Spinal cord (tissue), 10 donors: ENCODE results near the gene ZNF207. TPM values are rescaled to one million over a fixed set of nuclear protein-coding genes. Genes with fewer than 3 reads are reported as not detected.
"Not testable (repeated sequence)": the region's sequence is repeated elsewhere in the genome, so short reads cannot be mapped to it uniquely, and the experiment has no call there.

Experiments used
- DNase-seq, 6 donors: peaks; one replicate each; pipeline versions ENCODE4 v3.0.0 to v3.0.0-alpha.2; 2013 to 2015; ENCODE audit warnings: low spot score in 6 of 6, low read depth in 4 of 6
- H3K27ac ChIP-seq: one replicate; pipeline ENCODE4 v1.5.1; 2013; ENCODE audit warnings: low read depth, low read length, control low read depth
- H3K27me3 ChIP-seq: one replicate; pipeline ENCODE4 v1.6.1; 2013; ENCODE audit warnings: low read length; ENCODE audit not compliant: control insufficient read depth, insufficient read depth
- H3K36me3 ChIP-seq: one replicate; pipeline ENCODE4 v1.6.1; 2013; ENCODE audit warnings: low read length; ENCODE audit not compliant: control insufficient read depth, insufficient read depth
- H3K4me1 ChIP-seq: one replicate; pipeline ENCODE4 v1.6.1; 2013; ENCODE audit warnings: low read length; ENCODE audit not compliant: control insufficient read depth, insufficient read depth
- H3K4me3 ChIP-seq: one replicate; pipeline ENCODE4 v1.5.1; 2013; ENCODE audit warnings: low read depth, low read length, control low read depth
- H3K9me3 ChIP-seq: one replicate; pipeline ENCODE4 v1.6.1; 2013; ENCODE audit warnings: low read length; ENCODE audit not compliant: control insufficient read depth, insufficient read depth
- WGBS: methylation state at CpG from one replicate; pipeline ENCODE4 v1.1.5; 2013; ENCODE audit warnings: missing lambda C conversion rate; ENCODE audit not compliant: insufficient coverage; 5-methylcytosine and 5-hydroxymethylcytosine counted together
- polyA plus RNA-seq, 2 donors: library from polyadenylated mRNA; unstranded; fragments of 120-200 nt; gene quantifications; one replicate each; pipeline ENCODE4 v1.2.1, GENCODE V29; 2013; ENCODE audit not compliant: insufficient read length in 2 of 2
- total RNA-seq, 2 donors: library from RNA; depleted of rRNA in 1 of 2; stranded (reverse); fragments of 120-200 nt in 1 of 2; fragments of >200 nt in 1 of 2; gene quantifications; one replicate each; pipeline versions ENCODE4 v1.2.3 to v1.2.4, GENCODE V29; 2013 to 2014
- donor health status: healthy.

ZNF207 gene
- total and polyA plus RNA-seq, 4 donors = 124 to 156 (median 134) TPM

DNA sequence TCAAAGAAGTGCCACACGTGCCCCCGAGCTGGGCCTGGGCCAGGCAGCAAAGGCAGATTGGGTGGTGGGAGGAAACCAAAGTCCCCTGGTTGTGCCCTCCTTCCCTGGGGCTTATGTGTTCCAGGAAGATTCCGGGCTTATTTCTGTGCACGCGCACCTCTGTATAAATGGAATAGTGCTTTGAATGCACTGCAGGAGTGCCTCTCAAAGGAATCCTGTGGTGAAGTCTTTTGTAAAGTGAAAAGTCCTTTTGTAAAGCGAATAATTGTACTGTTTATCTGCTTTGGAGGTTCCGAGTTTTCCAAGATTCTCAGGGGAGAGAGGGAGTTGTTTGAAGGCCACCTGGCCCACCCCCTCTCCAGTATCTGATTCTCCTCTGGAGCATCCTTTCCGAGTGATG, 34.8 kb upstream of the ZNF207 start:
- H3K9me3 ChIP-seq = no peaks in the 10 kb centered on the region
- WGBS = 33% methylated on average over 5 of the region's 8 CpGs
- H3K4me1 ChIP-seq = peaks cover 23% of the 10 kb centered on the region
- peak in 1 of 6 donors; percentile 18 for DNase-seq
- no peaks in the 10 kb centered on the region for H3K27me3 ChIP-seq
- no peak overlapping the region for H3K27ac ChIP-seq
- no peak overlapping the region for H3K4me3 ChIP-seq
- H3K36me3 ChIP-seq = peaks cover 16% of the 10 kb centered on the region

DNA sequence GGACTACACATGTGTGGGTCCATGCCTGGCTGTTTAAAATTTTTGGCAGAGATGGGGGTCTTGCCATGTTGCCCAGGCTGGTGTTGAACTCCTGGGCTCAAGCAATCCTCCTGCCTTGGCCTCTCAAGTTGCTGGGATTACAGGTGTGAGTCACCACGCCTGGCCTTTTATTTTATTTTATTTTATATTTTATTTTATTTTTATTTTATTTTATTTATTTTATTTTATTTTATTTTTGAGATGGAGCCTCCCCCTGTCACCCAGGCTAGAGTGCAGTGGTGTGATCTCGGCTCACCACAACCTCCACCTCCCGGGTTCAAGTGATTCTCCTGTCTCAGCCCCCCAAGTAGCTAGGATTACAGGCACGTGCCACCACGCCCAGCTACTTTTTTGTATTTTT, 33.3 kb upstream of the ZNF207 start:
- H3K27me3 ChIP-seq, H3K9me3 ChIP-seq, DNase-seq, H3K27ac ChIP-seq, H3K4me3 ChIP-seq: not testable (repeated sequence)
- WGBS = 100% methylated on average over 1 of the region's 5 CpGs
- peaks cover 26% of the 10 kb centered on the region for H3K36me3 ChIP-seq
- peaks cover 17% of the 10 kb centered on the region for H3K4me1 ChIP-seq

DNA sequence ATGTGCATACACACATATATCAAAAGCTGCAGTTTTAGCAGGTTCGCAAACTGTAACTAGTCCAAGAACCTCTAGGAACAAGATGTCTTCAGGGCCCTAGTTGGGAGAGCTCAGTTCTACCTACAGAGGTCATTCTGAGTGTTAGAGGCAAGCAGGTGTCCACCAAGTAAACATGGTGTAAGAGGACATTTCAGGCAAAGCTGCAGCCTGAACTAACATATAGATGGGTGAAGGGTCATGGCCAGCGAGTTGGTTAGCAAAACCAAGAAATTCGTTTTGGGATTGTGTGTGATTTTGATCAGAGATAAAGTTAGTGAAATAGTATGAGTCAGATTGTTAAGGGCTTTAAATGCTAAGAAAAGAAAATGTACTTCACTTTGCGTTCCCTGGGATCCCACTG, 32.6 kb upstream of the ZNF207 start:
- WGBS = 69% methylated on average over 4 of the region's 4 CpGs

DNA sequence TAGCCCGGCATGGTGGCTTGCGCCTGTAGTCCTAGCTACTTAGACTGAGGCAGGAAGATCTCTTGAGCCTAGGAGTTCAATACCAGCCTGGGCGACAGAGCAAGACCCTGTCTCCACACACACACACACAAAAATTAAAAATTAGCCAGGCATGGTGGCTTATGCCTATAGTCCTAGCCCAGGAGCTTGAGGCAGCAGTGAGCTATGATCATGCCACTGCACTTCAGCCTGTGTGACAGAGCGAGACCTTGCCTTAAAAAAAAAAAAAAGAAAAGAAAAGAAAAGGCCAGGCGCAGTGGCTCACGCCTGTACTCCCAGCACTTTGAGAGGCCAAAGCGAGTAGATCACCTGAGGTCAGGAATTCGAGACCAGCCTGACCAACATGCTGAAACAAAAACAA, 31.9 kb upstream of the ZNF207 start:
- DNase-seq = no peak
- H3K27me3 ChIP-seq = no peaks in the 10 kb centered on the region
- peaks cover 35% of the 10 kb centered on the region for H3K36me3 ChIP-seq
- WGBS = 94% methylated on average over 3 of the region's 8 CpGs
- no peaks in the 10 kb centered on the region for H3K9me3 ChIP-seq
- H3K4me1 ChIP-seq = peaks cover 16% of the 10 kb centered on the region
- no peak overlapping the region for H3K27ac ChIP-seq
- H3K4me3 ChIP-seq = no peak overlapping the region

More for the DNA sequence above, 32.6 kb upstream of the ZNF207 start:
- no peaks in the 10 kb centered on the region for H3K9me3 ChIP-seq
- no peak overlapping the region for H3K4me3 ChIP-seq
- H3K27me3 ChIP-seq = no peaks in the 10 kb centered on the region
- no peak overlapping the region for H3K27ac ChIP-seq
- H3K36me3 ChIP-seq = peaks cover 31% of the 10 kb centered on the region
- no peak for DNase-seq
- H3K4me1 ChIP-seq = peaks cover 13% of the 10 kb centered on the region

DNA sequence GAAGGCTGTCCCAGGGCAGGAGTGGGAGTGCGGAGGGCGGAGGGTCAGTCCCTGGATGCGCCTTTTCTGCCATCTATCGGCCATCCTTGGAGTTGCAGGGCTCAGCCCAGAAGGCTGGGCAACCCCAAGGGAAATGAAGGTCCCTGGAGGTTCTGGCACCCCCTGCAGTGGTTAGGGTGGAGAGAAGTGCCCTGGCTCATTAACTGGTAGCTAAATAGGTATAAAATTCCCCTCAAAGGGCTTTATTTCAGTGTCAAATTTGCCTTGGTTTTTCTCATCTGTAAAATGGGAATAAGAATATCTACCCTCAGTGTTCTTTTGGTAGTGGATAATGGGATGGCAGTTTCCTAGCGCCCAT, 30.4 kb upstream of the ZNF207 start:
- H3K27ac ChIP-seq = no peak overlapping the region
- peaks cover 33% of the 10 kb centered on the region for H3K36me3 ChIP-seq
- H3K4me3 ChIP-seq = no peak overlapping the region
- H3K27me3 ChIP-seq = no peaks in the 10 kb centered on the region
- WGBS = 38% methylated on average over 4 of the region's 5 CpGs
- no peaks in the 10 kb centered on the region for H3K9me3 ChIP-seq
- DNase-seq = peak in 3 of 6 donors; percentile 57 to 79 (median 74)
- peaks cover 26% of the 10 kb centered on the region for H3K4me1 ChIP-seq

DNA sequence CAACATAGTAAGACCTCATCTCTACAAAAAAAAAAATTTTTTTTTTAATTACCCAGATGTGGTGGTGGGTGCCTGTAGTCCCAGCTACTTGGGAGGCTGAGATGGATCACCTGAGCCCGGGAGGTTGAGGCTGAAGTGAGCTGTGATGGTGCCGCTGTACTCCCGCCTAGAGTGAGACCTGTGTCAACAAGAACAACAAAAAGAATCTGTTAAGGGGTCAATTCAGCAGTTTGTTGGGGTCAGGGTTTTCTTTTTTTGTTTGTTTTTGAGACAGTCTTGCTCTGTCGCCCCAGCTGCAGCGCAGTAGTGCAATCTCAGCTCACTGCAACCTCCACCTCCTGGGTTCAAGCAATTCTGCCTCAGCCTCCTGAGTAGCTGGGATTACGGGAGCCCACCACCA, 29.9 kb upstream of the ZNF207 start:
- H3K4me1 ChIP-seq = peaks cover 26% of the 10 kb centered on the region
- not testable (repeated sequence) for H3K27ac ChIP-seq, DNase-seq, H3K4me3 ChIP-seq, H3K27me3 ChIP-seq, H3K9me3 ChIP-seq
- WGBS = 75% methylated on average over 2 of the region's 6 CpGs
- peaks cover 30% of the 10 kb centered on the region for H3K36me3 ChIP-seq

DNA sequence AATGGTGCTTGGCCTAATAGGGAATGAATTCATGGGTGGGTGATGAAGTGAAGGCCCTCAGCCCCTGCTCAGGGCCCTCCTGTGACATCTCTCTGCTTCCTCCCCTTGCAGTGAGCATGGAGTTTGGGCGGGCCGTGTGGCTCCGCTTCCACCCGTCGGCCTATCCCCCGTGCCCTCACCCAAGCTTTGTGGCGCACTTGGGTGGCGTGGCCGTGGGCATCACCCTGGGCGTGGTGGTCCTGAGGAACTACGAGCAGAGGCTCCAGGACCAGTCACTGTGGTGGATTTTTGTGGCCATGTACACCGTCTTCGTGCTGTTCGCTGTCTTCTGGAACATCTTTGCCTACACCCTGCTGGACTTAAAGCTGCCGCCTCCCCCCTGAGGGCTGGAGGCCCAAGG, 29.1 kb upstream of the ZNF207 start:
- H3K27me3 ChIP-seq = no peaks in the 10 kb centered on the region
- no peak for DNase-seq
- H3K36me3 ChIP-seq = peaks cover 29% of the 10 kb centered on the region
- H3K4me1 ChIP-seq = peaks cover 27% of the 10 kb centered on the region
- no peak overlapping the region for H3K4me3 ChIP-seq
- 94% methylated on average over 13 of the region's 15 CpGs for WGBS
- no peaks in the 10 kb centered on the region for H3K9me3 ChIP-seq
- H3K27ac ChIP-seq = no peak overlapping the region

DNA sequence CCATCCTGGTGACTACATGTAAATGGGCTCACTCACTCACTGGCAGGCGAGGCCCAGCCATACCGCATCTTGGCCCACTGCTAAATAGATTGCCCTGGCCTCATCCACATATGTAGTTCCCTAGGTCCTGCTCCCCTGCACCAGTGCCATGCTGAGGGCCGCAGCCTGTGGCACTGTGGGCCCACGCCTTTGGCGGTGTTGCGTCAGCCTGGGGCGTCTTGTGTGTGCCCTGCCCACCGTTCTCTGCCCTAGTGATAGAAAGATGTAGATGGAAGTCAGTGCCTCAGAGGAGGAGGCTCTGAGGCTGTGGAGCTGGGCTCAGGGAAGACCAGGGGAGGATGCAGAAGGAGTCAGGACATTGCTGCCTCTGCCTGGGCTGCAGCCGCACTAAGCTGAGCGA, 26.9 kb upstream of the ZNF207 start:
- H3K27ac ChIP-seq = no peak overlapping the region

DNA sequence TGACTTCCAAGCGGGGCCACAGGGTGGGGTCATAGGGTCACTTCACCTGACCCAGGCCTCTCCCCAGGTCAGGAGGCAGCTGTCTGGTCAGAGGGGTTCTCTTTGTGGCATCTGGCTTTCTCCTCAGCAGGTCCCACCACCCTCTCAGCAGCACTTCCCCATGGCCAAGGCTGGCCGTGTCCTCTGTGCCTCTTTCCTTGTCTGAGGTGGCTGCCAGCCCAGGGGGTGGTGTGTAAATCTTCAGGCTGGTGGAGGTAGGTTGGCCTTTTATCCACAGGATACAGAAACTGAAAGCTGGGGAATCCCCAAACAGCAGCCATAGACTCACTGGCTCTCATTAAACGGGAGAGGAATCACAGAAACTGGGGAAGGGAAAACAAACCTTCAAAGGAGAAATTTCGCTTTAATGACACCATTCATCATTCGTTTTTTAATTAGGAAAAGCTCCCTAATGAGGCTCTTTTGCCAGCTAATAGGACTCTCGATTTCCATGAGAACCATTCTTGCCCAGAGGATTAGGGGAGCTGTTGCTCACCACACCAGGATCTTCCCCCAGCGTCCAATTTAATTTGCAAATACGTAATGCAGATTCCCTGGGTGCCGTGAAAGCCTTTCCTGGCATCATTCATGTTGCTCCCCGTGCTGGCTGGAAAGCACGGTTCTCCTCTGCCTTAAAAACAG, 26.0 kb upstream of the ZNF207 start:
- H3K9me3 ChIP-seq = no peaks in the 10 kb centered on the region
- no peaks in the 10 kb centered on the region for H3K27me3 ChIP-seq
- WGBS = 20% methylated on average over 8 of the region's 11 CpGs
- H3K4me1 ChIP-seq = peaks cover 27% of the 10 kb centered on the region
- H3K4me3 ChIP-seq = no peak overlapping the region
- no peak overlapping the region for H3K27ac ChIP-seq
- peaks cover 22% of the 10 kb centered on the region for H3K36me3 ChIP-seq
- DNase-seq = peak in 4 of 6 donors; percentile 70 to 97 (median 76)

More for the DNA sequence above, 26.9 kb upstream of the ZNF207 start:
- WGBS = 86% methylated on average over 10 of the region's 10 CpGs
- Histone ChIP-seq H3K4me1 (peaks cover 27% of the 10 kb centered on the region), H3K9me3 (no peaks in the 10 kb centered on the region), H3K36me3 (peaks cover 25% of the 10 kb centered on the region), H3K27me3 (no peaks in the 10 kb centered on the region), H3K4me3 (no peak overlapping the region)
- no peak for DNase-seq

DNA sequence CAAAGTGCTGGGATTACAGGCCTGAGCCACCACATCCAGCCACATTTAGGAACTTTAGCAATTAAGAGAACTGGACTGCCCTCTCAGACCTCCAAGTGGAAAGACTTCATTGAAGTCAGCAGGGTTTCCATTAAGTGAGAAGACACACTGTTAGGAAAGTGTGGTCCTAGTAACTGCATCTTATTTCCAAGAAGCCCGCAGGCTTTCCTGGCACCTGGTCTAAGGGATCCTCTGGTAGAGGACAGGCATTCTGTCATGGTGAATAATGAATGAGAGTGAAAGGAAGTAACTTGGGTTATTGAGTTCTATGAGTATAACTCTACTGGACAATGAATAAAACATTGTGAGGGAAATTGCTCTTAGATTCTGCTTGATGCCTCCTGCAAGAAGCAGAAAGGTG, 22.0 kb upstream of the ZNF207 start:
- Histone ChIP-seq H3K4me3 (no peak overlapping the region), H3K9me3 (no peaks in the 10 kb centered on the region), H3K4me1 (peaks cover 21% of the 10 kb centered on the region), H3K36me3 (peaks cover 8% of the 10 kb centered on the region), H3K27ac (no peak overlapping the region), H3K27me3 (no peaks in the 10 kb centered on the region)
- DNase-seq = no peak
- WGBS = 36% methylated on average over 1 of the region's 1 CpG
